Uterus (tissue), 2 donors: ENCODE results near the gene YIF1A.

ENCODE experiments used
- POLR2A ChIP-seq, 2 donors: fragments of 450-650 bp; IDR thresholded peaks; one replicate each; pipeline ENCODE4 v1.6.1; 2016; ENCODE audit warnings: antibody characterized with exemption in 2 of 2, mild to moderate bottlenecking in 1 of 2, moderate library complexity in 1 of 2
- TF ChIP-seq, protein P1 (sequence below), 4 experiments: fragments of 200-600 bp in 2 of 4; fragments of 450-650 bp in 2 of 4; sonication (generic) in 2 of 4; IDR thresholded peaks; one replicate each; pipeline ENCODE4 v1.5.1; 2016 to 2019; ENCODE audit warnings: antibody characterized with exemption in 4 of 4, mild to moderate bottlenecking in 2 of 4, moderate library complexity in 1 of 4

DNA sequence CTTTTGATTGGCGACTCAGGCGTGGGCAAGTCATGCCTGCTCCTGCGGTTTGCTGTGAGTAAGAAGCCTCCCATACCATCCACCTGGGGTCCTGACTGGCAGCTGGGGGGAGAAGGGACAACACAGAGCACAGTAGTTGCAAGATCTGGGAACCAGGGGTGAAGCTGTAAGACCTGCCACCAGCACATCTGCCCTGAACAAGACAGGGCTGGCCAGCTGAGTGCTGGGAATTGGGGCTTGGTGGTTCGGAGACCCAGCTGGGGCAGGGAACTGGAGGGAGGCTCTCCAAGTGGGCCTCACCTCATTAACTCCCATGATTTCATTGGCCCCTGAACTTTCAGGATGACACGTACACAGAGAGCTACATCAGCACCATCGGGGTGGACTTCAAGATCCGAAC, 17.1 kb downstream of the YIF1A start:
- TF ChIP-seq, protein P1, sequence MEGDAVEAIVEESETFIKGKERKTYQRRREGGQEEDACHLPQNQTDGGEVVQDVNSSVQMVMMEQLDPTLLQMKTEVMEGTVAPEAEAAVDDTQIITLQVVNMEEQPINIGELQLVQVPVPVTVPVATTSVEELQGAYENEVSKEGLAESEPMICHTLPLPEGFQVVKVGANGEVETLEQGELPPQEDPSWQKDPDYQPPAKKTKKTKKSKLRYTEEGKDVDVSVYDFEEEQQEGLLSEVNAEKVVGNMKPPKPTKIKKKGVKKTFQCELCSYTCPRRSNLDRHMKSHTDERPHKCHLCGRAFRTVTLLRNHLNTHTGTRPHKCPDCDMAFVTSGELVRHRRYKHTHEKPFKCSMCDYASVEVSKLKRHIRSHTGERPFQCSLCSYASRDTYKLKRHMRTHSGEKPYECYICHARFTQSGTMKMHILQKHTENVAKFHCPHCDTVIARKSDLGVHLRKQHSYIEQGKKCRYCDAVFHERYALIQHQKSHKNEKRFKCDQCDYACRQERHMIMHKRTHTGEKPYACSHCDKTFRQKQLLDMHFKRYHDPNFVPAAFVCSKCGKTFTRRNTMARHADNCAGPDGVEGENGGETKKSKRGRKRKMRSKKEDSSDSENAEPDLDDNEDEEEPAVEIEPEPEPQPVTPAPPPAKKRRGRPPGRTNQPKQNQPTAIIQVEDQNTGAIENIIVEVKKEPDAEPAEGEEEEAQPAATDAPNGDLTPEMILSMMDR (IDR thresholded peaks at IDR 0.05): no peak
- TF ChIP-seq POLR2A (IDR thresholded peaks at IDR 0.05): no peak
